ENCODE results near the gene WWOX. TPM values are rescaled to one million over a fixed set of nuclear protein-coding genes. Genes with fewer than 3 reads are reported as not detected.
A peak's percentile ranks its signal among the peaks of the same experiment; 100 is the strongest.

The WWOX gene
- total and polyA plus RNA-seq, 2 of the 13 experiments (the other 11 are each of a cell fraction or from before 2014, with no cell fraction given): 9.1 to 37.4 TPM

DNA sequence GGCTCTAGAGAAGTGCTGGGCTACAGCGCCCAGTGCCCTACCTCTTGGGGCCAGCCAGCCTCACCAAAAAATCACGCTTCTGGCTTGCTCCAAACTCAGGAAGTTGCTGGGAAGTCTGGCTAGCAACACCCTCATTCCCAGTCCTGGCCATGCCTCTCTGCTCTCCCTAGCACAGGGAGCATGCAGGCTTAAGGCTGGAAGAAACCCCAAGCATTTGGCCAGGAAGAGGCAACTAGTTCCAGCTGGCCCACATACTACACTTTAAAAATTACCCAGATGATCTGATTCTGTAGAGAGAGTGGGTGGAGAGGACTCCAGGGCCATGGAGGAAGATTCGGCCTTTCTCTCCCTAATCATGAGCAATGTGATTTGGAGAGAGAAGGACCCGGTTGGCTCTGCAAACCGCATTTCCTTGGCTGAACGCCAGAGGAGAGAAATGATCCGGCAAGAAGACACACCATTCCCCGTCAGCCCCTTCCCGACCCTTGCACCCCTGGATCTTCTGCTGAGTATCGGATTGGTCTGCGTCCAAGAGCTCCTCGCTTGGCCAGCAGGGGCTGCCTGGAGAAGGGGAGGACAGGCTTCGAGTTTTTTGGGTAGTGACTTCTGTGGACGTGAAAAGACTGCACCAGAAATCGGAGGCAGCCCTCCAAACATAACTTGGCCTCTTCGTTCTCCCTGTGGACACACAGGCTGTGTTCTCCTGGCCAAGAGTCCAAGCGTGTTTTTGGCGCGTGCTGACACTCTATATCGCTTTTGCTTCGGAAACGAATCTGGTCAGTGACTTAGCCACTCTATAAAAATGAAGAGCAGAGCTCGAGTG, 406.3 kb downstream of the WWOX start (continued):
- TF ChIP-seq, protein P1, sequence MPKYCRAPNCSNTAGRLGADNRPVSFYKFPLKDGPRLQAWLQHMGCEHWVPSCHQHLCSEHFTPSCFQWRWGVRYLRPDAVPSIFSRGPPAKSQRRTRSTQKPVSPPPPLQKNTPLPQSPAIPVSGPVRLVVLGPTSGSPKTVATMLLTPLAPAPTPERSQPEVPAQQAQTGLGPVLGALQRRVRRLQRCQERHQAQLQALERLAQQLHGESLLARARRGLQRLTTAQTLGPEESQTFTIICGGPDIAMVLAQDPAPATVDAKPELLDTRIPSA (CRISPR knock-in tag; IDR thresholded peaks at IDR 0.05; ENCODE audit: borderline replicate concordance): no peak
- 0 out of 2 replicates have a peak, but pooled peaks have one; percentile 49 for TF ChIP-seq ZNF724P (CRISPR knock-in tag; IDR thresholded peaks at IDR 0.05; ENCODE audit: borderline replicate concordance)
- TF ChIP-seq, protein P2, sequence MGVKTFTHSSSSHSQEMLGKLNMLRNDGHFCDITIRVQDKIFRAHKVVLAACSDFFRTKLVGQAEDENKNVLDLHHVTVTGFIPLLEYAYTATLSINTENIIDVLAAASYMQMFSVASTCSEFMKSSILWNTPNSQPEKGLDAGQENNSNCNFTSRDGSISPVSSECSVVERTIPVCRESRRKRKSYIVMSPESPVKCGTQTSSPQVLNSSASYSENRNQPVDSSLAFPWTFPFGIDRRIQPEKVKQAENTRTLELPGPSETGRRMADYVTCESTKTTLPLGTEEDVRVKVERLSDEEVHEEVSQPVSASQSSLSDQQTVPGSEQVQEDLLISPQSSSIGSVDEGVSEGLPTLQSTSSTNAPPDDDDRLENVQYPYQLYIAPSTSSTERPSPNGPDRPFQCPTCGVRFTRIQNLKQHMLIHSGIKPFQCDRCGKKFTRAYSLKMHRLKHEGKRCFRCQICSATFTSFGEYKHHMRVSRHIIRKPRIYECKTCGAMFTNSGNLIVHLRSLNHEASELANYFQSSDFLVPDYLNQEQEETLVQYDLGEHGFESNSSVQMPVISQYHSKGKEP (CRISPR knock-in tag; IDR thresholded peaks at IDR 0.05): no peak
- no peak for TF ChIP-seq SNRNP70 (IDR thresholded peaks at IDR 0.05; ENCODE audit: low read depth, low read length)
- TF ChIP-seq U2AF2 (IDR thresholded peaks at IDR 0.05; ENCODE audit: low read depth, low read length): no peak
- no peak for TF ChIP-seq CEBPB (IDR thresholded peaks at IDR 0.05; ENCODE audit: borderline replicate concordance, low read depth, low read length)
- no peak for TF ChIP-seq JUN (CRISPR knock-in tag; IDR thresholded peaks at IDR 0.05)
- TF ChIP-seq ZNF746 (CRISPR knock-in tag; IDR thresholded peaks at IDR 0.05): 0 out of 2 replicates have a peak, but pooled peaks have one; percentile 45
- TF ChIP-seq ARNT (IDR thresholded peaks at IDR 0.05): no peak
- TF ChIP-seq ZNF652 (CRISPR knock-in tag; IDR thresholded peaks at IDR 0.05; ENCODE audit: borderline replicate concordance, low read depth): no peak
- TF ChIP-seq, protein P3, sequence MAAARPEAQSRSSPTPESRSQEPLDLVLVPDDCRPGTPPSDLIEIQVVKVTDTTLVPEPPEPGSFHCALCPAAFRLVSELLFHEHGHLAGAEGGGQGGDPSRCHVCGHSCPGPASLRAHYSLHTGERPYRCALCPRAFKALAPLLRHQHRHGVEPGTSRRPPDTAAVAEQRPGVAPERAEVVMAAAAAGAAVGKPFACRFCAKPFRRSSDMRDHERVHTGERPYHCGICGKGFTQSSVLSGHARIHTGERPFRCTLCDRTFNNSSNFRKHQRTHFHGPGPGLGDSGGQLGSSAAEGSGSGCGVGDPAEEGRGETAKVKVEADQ (CRISPR knock-in tag; IDR thresholded peaks at IDR 0.05; ENCODE audit: borderline replicate concordance): peak; percentile 57; the same call in 1 of the 2 replicates
- TF ChIP-seq ZNF460 (CRISPR knock-in tag; IDR thresholded peaks at IDR 0.05; ENCODE audit: borderline replicate concordance): no peak
- no peak for TF ChIP-seq ZNF510 (CRISPR knock-in tag; IDR thresholded peaks at IDR 0.05; ENCODE audit: low read depth)
- no peak for TF ChIP-seq RXRA (CRISPR knock-in tag; IDR thresholded peaks at IDR 0.05)
- no peak for TF ChIP-seq SSRP1 (CRISPR knock-in tag; IDR thresholded peaks at IDR 0.05)
- TF ChIP-seq ZFP1 (CRISPR knock-in tag; IDR thresholded peaks at IDR 0.05): no peak
- peak; percentile 57; the same call in 1 of the 2 replicates for TF ChIP-seq ZNF772 (CRISPR knock-in tag; IDR thresholded peaks at IDR 0.05)
- no peak for TF ChIP-seq ZNF160 (CRISPR knock-in tag; IDR thresholded peaks at IDR 0.05)
- no peak; the same call in 1 of the 2 replicates for TF ChIP-seq SIX1 (CRISPR knock-in tag; IDR thresholded peaks at IDR 0.05; ENCODE audit: borderline replicate concordance)
- TF ChIP-seq, protein P4, sequence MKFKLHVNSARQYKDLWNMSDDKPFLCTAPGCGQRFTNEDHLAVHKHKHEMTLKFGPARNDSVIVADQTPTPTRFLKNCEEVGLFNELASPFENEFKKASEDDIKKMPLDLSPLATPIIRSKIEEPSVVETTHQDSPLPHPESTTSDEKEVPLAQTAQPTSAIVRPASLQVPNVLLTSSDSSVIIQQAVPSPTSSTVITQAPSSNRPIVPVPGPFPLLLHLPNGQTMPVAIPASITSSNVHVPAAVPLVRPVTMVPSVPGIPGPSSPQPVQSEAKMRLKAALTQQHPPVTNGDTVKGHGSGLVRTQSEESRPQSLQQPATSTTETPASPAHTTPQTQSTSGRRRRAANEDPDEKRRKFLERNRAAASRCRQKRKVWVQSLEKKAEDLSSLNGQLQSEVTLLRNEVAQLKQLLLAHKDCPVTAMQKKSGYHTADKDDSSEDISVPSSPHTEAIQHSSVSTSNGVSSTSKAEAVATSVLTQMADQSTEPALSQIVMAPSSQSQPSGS (CRISPR knock-in tag; IDR thresholded peaks at IDR 0.05): no peak; the same call in 1 of the 2 replicates
- TF ChIP-seq THAP11 (CRISPR knock-in tag; IDR thresholded peaks at IDR 0.05): no peak
- TF ChIP-seq ZNF749 (CRISPR knock-in tag; IDR thresholded peaks at IDR 0.05; ENCODE audit: borderline replicate concordance): no peak
